Activated gamma-delta T cell treated with Interleukin-2 at 50 U/mL for 16 hours (primary cell): ENCODE measurements around the gene NHERF2.

Experiments used
- DNase-seq: peaks from one replicate; pipeline ENCODE4 v3.0.0-alpha.2; 2020

The NHERF2 gene

DNA sequence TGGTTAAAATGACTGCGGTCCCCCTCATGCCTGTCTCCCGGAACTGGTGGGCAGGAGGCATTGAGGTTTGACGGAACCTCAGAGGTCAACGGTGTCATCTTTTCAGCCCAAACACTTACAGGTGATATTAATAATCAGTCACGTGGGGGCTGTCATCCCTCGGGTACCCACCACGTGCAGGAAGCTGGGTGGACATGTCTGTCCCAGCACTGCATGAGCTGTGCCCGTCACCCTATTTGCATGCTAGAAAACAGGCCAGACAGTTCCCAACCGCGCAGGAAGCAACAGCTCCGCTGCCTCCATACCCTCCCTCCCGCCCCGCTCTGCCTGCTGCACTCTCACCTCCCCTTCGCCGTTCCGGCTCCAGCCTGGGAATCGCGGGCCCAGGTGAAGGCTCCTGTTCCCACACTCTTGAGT, 35.6 kb upstream of the NHERF2 start:
- peak; percentile 44 for DNase-seq

GRCh38 chr16:1991588-1991947, 35.1 kb upstream of the NHERF2 start:
- DNase-seq = no peak

GRCh38 chr16:1991948-1992703, 34.6 kb upstream of the NHERF2 start:
- peak; percentile 97 for DNase-seq

DNA sequence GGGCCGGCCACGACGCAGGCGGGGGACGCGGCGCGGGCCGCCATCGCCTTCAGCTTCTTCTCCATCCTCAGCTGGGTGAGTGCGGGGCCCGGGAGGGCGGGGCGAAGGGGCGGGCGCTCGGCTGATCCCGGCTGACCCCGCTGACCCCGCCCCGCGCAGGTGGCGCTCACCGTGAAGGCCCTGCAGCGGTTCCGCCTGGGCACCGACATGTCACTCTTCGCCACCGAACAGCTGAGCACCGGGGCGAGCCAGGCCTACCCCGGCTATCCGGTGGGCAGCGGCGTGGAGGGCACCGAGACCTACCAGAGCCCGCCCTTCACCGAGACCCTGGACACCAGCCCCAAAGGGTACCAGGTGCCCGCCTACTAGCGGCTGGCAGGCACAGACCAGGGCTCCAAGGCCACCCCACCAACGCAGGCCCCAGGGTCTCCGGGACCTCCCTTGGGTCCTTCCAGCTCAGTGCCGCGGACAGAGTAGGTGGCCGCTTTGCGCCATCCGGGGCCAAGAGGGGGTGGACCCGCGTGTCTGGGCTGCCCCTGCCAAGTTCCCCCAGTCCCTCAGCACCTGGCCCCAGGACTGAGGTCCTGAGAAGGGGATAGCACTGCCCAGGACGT, 33.9 kb upstream of the NHERF2 start:
- DNase-seq = no peak

DNA sequence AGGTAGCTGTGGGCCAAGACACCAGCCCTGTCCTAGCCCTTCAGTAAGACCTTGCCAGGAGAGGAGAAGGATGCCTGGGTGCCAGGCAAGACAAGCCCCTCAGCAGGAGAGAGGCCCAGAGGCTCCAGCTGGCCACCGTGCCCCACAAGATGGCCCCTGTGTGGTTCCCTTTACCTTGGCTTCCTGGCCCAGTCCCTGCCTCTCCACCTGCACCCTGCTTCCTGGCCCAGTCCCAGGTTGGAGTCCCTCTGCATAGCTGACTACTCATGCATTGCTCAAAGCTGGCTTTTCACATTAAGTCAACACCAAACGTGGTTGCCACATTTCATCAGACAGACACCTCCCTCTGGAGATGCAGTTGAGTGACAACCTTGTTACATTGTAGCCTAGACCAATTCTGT, 33.0 kb upstream of the NHERF2 start:
- no peak for DNase-seq

- DNase-seq = no peak
Observed at GRCh38 chr16:1997494-1998359, 29.0 kb upstream of the NHERF2 start.

GRCh38 chr16:1998360-1998835, 28.3 kb upstream of the NHERF2 start:
- no peak for DNase-seq

DNA sequence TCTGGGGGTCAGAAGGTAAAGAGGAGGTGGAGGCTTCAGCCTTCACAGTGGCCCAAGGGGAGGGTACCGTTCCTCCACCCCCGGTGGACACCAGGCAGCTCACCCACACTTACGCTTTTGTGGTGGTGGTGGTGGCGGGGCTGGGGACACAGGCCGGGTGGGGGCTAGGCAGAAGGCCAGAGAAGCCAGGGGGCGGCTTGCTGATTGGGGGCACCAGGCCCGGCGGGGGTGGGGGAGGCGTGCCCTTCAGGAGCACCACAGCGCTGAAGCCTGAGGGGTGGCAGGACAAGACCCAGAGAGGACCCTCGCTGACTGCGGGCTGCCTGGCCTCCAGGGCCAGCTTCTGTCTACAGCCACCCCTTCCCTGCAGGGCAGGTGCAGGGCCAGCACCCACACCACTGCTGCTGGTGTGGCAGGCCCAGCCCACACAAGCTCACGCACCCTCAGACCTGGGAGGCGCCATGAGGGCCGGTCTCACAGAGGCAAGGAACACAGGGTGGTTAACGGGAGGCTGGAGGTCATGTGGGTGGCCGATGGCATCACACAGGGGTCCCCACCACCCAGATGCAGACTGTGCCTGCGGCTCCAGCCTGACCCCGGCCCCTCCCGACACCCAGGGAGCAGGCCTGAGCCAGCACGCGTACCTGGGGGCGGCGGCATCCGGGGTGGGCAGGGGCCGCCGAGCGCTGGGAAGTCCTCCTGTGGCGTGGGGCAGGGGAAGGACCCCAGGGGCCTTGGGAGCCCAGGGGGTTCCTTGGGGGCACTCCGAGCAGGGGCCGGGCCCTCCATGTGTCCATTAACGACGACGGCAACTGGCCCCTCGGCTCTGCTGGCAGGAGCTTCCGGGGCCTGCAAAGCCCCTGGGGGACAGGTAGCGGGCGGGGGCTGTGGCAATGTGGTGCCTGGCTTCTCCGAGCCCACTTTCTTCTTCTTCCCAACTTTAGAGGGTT, 27.6 kb upstream of the NHERF2 start:
- DNase-seq = no peak

- no peak for DNase-seq
Observed at GRCh38 chr16:1999866-2000514, 26.7 kb upstream of the NHERF2 start.

DNA sequence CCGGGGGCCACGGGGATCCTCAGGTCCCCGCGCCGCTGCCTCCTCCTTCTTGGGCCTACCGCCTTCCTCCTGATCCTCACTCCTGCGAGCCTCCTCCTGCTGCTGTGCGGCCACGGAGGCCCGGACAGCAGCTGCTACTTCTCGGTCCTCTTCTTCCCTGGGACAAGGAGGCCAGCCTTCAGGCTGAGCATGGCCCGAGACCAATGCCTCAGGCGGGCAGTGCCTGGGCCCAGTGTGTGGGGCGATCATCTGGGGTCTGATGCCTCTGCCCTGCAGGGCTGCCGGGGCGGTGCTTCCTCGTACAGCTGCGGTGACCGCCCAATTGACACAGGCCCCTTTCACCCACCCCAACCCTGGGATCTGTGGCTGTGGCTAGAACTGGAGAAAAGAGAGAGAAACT, 25.7 kb upstream of the NHERF2 start:
- no peak for DNase-seq

DNA sequence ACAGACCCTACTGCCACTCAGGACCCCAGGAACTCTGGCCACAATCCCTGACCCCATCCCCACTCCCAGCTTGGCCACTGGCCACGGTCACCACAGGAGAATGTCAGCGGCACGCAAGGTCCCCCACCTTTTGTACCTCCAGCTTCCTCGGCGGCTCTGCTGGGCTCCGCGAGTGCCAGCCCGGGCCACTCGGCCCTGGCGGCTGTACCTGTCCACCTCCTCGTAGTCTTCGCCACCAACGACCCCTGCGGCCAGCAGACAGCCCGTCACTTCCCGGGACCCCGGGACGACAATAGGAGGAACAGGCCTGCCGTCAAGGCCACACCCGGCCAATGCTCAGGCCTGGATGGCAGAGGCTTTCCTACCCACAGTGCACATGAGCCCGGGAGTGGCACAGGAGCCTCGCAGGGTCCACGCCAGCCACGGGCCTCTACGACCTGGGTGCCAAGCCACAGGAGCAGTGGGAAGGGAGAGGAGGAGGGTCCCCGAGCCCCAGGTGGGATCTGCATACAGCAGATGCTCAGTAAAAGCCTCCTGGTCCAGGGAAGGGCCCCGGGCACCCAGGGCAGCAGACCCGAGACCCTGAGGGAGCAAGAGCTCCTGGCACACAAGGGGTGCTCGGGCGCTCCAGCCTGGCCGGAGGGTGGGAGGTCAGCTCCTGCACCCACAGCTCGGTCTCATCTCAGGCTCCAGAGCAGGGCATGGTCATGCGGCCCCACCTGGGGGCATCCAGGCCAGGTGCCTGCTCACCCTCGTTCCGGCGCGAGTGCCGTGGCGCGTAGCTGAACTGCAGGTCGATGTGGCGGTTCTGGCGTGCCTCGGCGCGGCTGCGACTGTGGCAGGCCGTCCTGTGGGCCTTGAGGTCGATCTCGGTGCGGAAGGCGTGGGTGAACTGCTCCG, 25.0 kb upstream of the NHERF2 start:
- no peak for DNase-seq

- no peak for DNase-seq
Observed at GRCh38 chr16:2002406-2003230, 24.1 kb upstream of the NHERF2 start.

- DNase-seq = no peak
Observed at GRCh38 chr16:2003231-2003826, 23.4 kb upstream of the NHERF2 start.

- DNase-seq = peak; percentile 85
Observed at GRCh38 chr16:2003827-2004641, 22.7 kb upstream of the NHERF2 start.

DNA sequence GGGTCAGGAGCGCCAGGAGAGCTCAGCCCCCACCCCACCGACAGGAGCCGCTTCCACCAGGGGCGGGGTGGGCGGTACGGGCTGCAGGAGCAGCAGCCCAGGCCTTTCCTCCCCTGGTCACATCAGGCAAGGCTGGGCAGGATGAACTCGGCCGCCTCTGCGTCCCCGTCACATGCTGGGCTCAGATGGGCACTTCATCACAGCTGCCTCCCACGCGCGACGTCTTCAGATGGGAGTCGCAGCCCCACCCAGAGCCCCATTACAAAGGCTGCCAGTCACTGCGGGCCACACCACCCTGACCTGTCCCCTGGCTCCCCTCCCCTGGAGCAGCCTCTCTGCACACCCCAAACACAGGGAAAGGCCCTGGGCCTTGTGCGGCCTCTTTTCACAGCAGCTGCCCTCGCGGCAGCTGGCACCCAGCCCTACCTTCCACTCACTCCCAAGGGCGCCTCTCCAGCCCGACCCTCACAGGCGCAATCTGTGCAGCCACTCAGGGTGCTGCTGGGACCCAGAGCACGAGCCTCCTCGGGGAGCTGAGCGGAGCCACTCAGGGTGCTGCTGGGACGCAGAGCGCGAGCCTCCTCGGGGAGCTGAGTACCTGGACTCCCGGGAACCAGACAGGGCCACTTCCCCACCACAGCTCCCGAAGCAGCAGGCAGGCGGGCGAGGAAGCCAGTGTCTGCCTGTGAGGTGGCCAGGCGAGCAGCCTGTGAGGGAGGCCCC, 21.7 kb upstream of the NHERF2 start:
- no peak for DNase-seq

GRCh38 chr16:2005646-2006045, 21.1 kb upstream of the NHERF2 start:
- no peak for DNase-seq

DNA sequence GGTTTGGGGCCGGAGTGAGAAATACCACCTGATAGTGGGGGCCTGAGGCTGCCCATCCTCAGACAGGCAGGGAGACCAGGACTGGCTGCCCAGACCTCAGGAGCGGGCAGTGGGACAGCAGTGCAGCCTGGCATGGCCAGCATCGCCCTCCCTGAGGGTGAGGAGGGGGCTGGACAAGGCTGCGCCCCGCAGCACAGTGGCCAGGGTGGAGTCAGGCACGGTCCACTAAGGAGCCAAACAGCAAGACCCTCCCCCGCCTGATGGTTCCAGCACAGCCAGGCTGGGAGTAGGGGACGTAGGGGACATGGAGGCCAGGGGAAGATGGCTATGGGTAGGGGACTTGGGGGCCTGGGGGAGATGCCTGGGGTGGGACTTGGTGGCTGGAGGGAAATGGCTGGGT, 20.4 kb upstream of the NHERF2 start:
- DNase-seq = no peak
